K562 (cell line): Measurements from ENCODE around the gene CELA3B. TPM values are rescaled to one million over a fixed set of nuclear protein-coding genes. Genes with fewer than 3 reads are reported as not detected.

Experiments used
- ARHGAP35 ChIP-seq: fragments of 450-650 bp; IDR thresholded peaks from 2 replicates; pipeline ENCODE4 v1.6.1; 2018; ENCODE audit not compliant: partially characterized antibody
- CBX2 ChIP-seq: fragments of 200-600 bp; sonication (generic); IDR thresholded peaks from one replicate; pipeline ENCODE4 v1.6.1; 2012; ENCODE audit warnings: mild to moderate bottlenecking, low read length, inconsistent platforms; ENCODE audit not compliant: insufficient read depth, poor library complexity, severe bottlenecking
- CHD4 ChIP-seq: fragments of 200-600 bp; sonication (generic); IDR thresholded peaks from 3 replicates; pipeline ENCODE4 v1.6.1; 2012; ENCODE audit warnings: low read depth, mild to moderate bottlenecking, mixed read lengths, low read length, inconsistent platforms; ENCODE audit not compliant: insufficient read depth, insufficient replicate concordance, poor library complexity, severe bottlenecking
- CREB1 ChIP-seq, 2 experiments: sonication (generic) in 1 of 2; formaldehyde crosslinking in 1 of 2; IDR thresholded peaks; 2 replicates each; pipeline versions ENCODE4 v1.6.1 to v1.8.0; 2012 to 2022; ENCODE audit warnings: inconsistent platforms in 1 of 2, mild to moderate bottlenecking in 1 of 2, missing genetic modification reagents in 1 of 2, moderate library complexity in 1 of 2
- DMBX1 ChIP-seq: fragments of 250-450 bp; sonication (Bioruptor Pico); IDR thresholded peaks from 2 replicates; pipeline ENCODE4 v1.8.0; 2022; ENCODE audit warnings: inconsistent platforms, mild to moderate bottlenecking, moderate library complexity, borderline replicate concordance
- E2F3 ChIP-seq: fragments of 250-450 bp; sonication (Bioruptor Pico); IDR thresholded peaks from 2 replicates; pipeline ENCODE4 v1.4.0; 2020; ENCODE audit warnings: mild to moderate bottlenecking
- EZH2 ChIP-seq: IDR thresholded peaks from 2 replicates; pipeline ENCODE4 v1.6.1; 2012; ENCODE audit warnings: low read depth, mild to moderate bottlenecking, inconsistent platforms, low read length, borderline replicate concordance
- JUNB ChIP-seq: fragments of 450-650 bp; formaldehyde crosslinking; conservative IDR thresholded peaks from 2 replicates; pipeline ENCODE4 v1.4.0; 2020; ENCODE audit warnings: mild to moderate bottlenecking
- MCM7 ChIP-seq, 2 experiments: fragments of 450-650 bp; IDR thresholded peaks; 2 replicates each; pipeline ENCODE4 v1.6.1; 2016 to 2018
- NEUROD1 ChIP-seq: fragments of 150-350 bp; IDR thresholded peaks from 2 replicates; pipeline ENCODE4 v1.6.1; 2014; ENCODE audit warnings: borderline replicate concordance, low read length, low read depth; ENCODE audit not compliant: partially characterized antibody
- NFATC3 ChIP-seq: fragments of 450-650 bp; IDR thresholded peaks from 2 replicates; pipeline ENCODE4 v1.6.1; 2017; ENCODE audit warnings: mild to moderate bottlenecking
- NONO ChIP-seq, 2 experiments: fragments of 200-400 bp in 1 of 2; fragments of 450-650 bp in 1 of 2; formaldehyde crosslinking in 1 of 2; IDR thresholded peaks; 2 replicates each; pipeline ENCODE4 v1.6.1; 2017; ENCODE audit warnings: low read depth in 2 of 2, mild to moderate bottlenecking in 2 of 2, moderate library complexity in 2 of 2, low read length in 1 of 2
- PCBP2 ChIP-seq: fragments of 200-400 bp; formaldehyde crosslinking; IDR thresholded peaks from 2 replicates; pipeline ENCODE4 v1.6.1; 2018; ENCODE audit warnings: low read length, low read depth, mild to moderate bottlenecking, moderate library complexity; ENCODE audit not compliant: poor library complexity, severe bottlenecking
- RCOR1 ChIP-seq, 2 experiments: IDR thresholded peaks; 2 replicates each; pipeline ENCODE4 v1.6.1; 2012; ENCODE audit warnings: low read depth in 2 of 2, low read length in 2 of 2, borderline replicate concordance in 1 of 2, improper control_type of control experiment in 1 of 2
- SIN3B ChIP-seq: fragments of 450-650 bp; IDR thresholded peaks from 2 replicates; pipeline ENCODE4 v1.6.1; 2017; ENCODE audit warnings: low read depth, mild to moderate bottlenecking, moderate library complexity
- TBP ChIP-seq: optimal IDR thresholded peaks from 2 replicates; pipeline ENCODE3; 2011; ENCODE audit warnings: low read depth, low read length, improper control_type of control experiment
- TEAD1 ChIP-seq, 2 experiments: fragments of 450-650 bp in 1 of 2; sonication (generic) in 1 of 2; formaldehyde crosslinking; IDR thresholded peaks; 2 replicates each; pipeline versions ENCODE4 v1.4.0 to v1.8.0; 2020 to 2022; ENCODE audit warnings: mild to moderate bottlenecking in 2 of 2, missing genetic modification reagents in 1 of 2
- THRAP3 ChIP-seq: fragments of 450-650 bp; IDR thresholded peaks from 2 replicates; pipeline ENCODE4 v1.6.1; 2016; ENCODE audit warnings: mild to moderate bottlenecking, inconsistent platforms, borderline replicate concordance
- ZBTB17 ChIP-seq: fragments of 450-650 bp; formaldehyde crosslinking; IDR thresholded peaks from 2 replicates; pipeline ENCODE4 v1.4.0; 2020; ENCODE audit warnings: mild to moderate bottlenecking
- ZC3H4 ChIP-seq: sonication (generic); formaldehyde crosslinking; IDR thresholded peaks from 2 replicates; pipeline ENCODE4 v1.9.0; 2021; ENCODE audit warnings: missing genetic modification reagents, borderline replicate concordance
- ZFP30 ChIP-seq: fragments of 250-450 bp; sonication (Bioruptor Pico); IDR thresholded peaks from 2 replicates; pipeline ENCODE4 v1.8.0; 2022; ENCODE audit warnings: moderate library complexity, mild to moderate bottlenecking, inconsistent platforms, borderline replicate concordance
- ZNF124 ChIP-seq: sonication (generic); formaldehyde crosslinking; IDR thresholded peaks from 2 replicates; pipeline ENCODE4 v1.8.1; 2022; ENCODE audit warnings: missing genetic modification reagents
- ZNF140 ChIP-seq: fragments of 250-450 bp; sonication (Bioruptor Pico); IDR thresholded peaks from 2 replicates; pipeline ENCODE4 v1.8.0; 2021; ENCODE audit warnings: moderate library complexity, mild to moderate bottlenecking, inconsistent platforms
- ZNF184 ChIP-seq: sonication (generic); formaldehyde crosslinking; IDR thresholded peaks from 2 replicates; pipeline ENCODE4 v1.5.0; 2020; ENCODE audit warnings: missing genetic modification reagents
- ZNF347 ChIP-seq: fragments of 450-650 bp; formaldehyde crosslinking; IDR thresholded peaks from 2 replicates; pipeline ENCODE4 v1.4.0; 2020; ENCODE audit warnings: low read depth, mild to moderate bottlenecking, moderate library complexity
- polyA plus RNA-seq, 8 experiments: library from polyadenylated mRNA; depleted of rRNA in 4 of 8; stranded (reverse) in 5 of 8; unstranded in 3 of 8; fragments of >200 nt; fragmentation: Nextera tagmentation in 2 of 8; fragmentation: Illumina TruSeq in 1 of 8; extraction: Ambion mirVana in 2 of 8; extraction: Trizol in 1 of 8; gene quantifications; 2 replicates each; pipeline versions ENCODE4 v1.2.1 to v1.2.3, GENCODE V29; 2011 to 2014; ENCODE audit warnings: inconsistent platforms in 1 of 8, missing spikeins in 1 of 8
- total RNA-seq, 7 experiments: library from RNA; depleted of rRNA in 6 of 7; stranded (reverse); fragments of >200 nt in 6 of 7; fragmentation: Illumina TruSeq in 2 of 7; extraction: Trizol in 2 of 7; gene quantifications; 2 replicates each; pipeline versions ENCODE4 v1.2.1 to v1.2.3, GENCODE V29; 2011 to 2021; ENCODE audit warnings: low replicate concordance in 1 of 7
- TF ChIP-seq, protein P1 (sequence below): sonication (generic); formaldehyde crosslinking; IDR thresholded peaks from 2 replicates; pipeline ENCODE4 v1.5.0; 2020; ENCODE audit warnings: missing genetic modification reagents
- TF ChIP-seq, protein P2 (sequence below): fragments of 200-800 bp; sonication (Bioruptor generic); IDR thresholded peaks from 2 replicates; pipeline ENCODE4 v1.6.1; 2017; ENCODE audit warnings: missing genetic modification characterization, missing compliant biosample characterization

CELA3B gene
- total and polyA plus RNA-seq, 9 of the 15 experiments (the other 6 are each of a cell fraction or from before 2014, with no cell fraction given) = 3.1 TPM; not detected in 8

GRCh38 chr1:21937372-21938121, 39.3 kb upstream of the CELA3B start (continued):
- TF ChIP-seq NONO (IDR thresholded peaks at IDR 0.05; ENCODE audit: low read depth in 2 of 2, low read length in 1 of 2) (peak in 1 of 2 experiments; percentile 85; a peak in 2 of 4 replicates), THRAP3 (peak; percentile 80; the same call in 1 of the 2 replicates), E2F3 (0 out of 2 replicates have a peak, but pooled peaks have one; percentile 6), MCM7 (IDR thresholded peaks at IDR 0.05) (no peak), DMBX1 (no peak), TEAD1 (CRISPR knock-in tag; IDR thresholded peaks at IDR 0.05) (0 out of 4 replicates have a peak, but pooled peaks of 1 of the 2 experiments have one; percentile 3), NFATC3 (no peak), ZNF347 (CRISPR knock-in tag) (no peak), CREB1 (IDR thresholded peaks at IDR 0.05) (peak; percentile 48; the same call in 1 of the 2 replicates), CREB1 (CRISPR knock-in tag; IDR thresholded peaks at IDR 0.05) (no peak), ZNF124 (CRISPR knock-in tag) (no peak), EZH2 (no peak), ARHGAP35 (peak; percentile 50), ZNF184 (CRISPR knock-in tag) (no peak), TBP (no peak), PCBP2 (no peak), ZFP30 (no peak), CBX2 (no peak), NEUROD1 (peak; percentile 96), CHD4 (peak; percentile 62), ZBTB17 (CRISPR knock-in tag) (no peak), JUNB (CRISPR knock-in tag) (no peak), RCOR1 (IDR thresholded peaks at IDR 0.05; ENCODE audit: borderline replicate concordance in 1 of 2, low read depth in 2 of 2, low read length in 2 of 2) (0 out of 4 replicates have a peak, but pooled peaks of 1 of the 2 experiments have one; percentile 19), SIN3B (0 out of 2 replicates have a peak, but pooled peaks have one; percentile 49), ZNF140 (CRISPR knock-in tag) (no peak), ZC3H4 (CRISPR knock-in tag) (no peak)
- TF ChIP-seq, protein P1, sequence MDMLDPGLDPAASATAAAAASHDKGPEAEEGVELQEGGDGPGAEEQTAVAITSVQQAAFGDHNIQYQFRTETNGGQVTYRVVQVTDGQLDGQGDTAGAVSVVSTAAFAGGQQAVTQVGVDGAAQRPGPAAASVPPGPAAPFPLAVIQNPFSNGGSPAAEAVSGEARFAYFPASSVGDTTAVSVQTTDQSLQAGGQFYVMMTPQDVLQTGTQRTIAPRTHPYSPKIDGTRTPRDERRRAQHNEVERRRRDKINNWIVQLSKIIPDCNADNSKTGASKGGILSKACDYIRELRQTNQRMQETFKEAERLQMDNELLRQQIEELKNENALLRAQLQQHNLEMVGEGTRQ (CRISPR knock-in tag) = 0 out of 2 replicates have a peak, but pooled peaks have one; percentile 49
- TF ChIP-seq, protein P2, sequence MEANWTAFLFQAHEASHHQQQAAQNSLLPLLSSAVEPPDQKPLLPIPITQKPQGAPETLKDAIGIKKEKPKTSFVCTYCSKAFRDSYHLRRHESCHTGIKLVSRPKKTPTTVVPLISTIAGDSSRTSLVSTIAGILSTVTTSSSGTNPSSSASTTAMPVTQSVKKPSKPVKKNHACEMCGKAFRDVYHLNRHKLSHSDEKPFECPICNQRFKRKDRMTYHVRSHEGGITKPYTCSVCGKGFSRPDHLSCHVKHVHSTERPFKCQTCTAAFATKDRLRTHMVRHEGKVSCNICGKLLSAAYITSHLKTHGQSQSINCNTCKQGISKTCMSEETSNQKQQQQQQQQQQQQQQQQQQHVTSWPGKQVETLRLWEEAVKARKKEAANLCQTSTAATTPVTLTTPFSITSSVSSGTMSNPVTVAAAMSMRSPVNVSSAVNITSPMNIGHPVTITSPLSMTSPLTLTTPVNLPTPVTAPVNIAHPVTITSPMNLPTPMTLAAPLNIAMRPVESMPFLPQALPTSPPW = peak; percentile 100
